GM21825 (cell line): ENCODE measurements around the gene FOXC2.
"Not testable (repeated sequence)": the region's sequence is repeated elsewhere in the genome, so short reads cannot be mapped to it uniquely, and the experiment has no call there.

Experiments used
- ATAC-seq: cut with Tn5 transposase; IDR thresholded peaks from one replicate; pipeline ENCODE4 v1.9.1; 2021; ENCODE audit warnings: mild to moderate bottlenecking, moderate library complexity; ENCODE audit not compliant: unreplicated experiment

The FOXC2 gene

DNA sequence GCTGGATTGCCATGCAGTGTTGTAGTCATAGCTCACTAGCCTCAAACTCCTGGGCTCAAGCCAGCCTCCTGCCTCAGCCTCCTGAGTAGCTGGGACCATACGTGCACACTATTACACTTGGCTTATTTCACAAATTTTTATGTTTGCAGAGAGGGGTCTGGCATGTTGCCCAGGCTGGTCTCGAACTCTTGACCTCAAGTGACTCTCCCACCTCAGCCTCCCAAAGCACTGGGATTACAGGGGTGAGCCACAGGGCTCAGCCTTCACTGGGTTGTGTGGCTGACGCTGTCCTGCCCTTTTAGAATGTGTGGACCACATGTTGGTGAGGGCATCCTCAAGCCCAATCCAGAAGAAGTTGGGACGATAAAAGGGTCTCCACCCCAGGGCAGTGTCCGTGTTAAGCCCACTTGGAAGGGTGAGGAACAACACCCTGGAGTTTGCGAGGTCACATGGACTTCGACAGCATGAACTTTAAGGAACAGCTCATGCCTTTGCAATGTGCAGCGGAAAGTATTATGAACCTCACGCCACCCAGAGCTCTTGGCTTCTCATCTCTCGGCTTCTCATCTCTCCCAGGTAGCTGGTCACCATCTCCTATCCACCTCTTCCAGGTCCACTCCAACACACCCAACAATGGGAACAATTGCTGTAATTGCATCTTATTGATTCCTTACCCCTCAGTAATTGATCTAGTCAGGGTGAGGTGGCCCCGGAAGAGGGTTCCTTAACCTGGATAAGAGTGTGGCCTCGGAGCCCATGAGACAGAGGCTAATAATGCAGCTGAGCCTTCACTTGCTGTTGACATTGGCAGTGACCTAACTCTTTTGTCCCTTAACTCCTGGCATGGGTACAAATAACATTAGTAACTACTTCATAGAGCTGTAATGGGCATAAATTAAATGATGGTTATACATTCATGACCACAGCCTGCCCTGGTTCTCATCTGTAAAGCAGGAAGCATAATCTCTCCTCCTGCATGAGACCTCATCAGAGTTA lies 18.4 kb downstream of the FOXC2 start:
- no peak for ATAC-seq

DNA sequence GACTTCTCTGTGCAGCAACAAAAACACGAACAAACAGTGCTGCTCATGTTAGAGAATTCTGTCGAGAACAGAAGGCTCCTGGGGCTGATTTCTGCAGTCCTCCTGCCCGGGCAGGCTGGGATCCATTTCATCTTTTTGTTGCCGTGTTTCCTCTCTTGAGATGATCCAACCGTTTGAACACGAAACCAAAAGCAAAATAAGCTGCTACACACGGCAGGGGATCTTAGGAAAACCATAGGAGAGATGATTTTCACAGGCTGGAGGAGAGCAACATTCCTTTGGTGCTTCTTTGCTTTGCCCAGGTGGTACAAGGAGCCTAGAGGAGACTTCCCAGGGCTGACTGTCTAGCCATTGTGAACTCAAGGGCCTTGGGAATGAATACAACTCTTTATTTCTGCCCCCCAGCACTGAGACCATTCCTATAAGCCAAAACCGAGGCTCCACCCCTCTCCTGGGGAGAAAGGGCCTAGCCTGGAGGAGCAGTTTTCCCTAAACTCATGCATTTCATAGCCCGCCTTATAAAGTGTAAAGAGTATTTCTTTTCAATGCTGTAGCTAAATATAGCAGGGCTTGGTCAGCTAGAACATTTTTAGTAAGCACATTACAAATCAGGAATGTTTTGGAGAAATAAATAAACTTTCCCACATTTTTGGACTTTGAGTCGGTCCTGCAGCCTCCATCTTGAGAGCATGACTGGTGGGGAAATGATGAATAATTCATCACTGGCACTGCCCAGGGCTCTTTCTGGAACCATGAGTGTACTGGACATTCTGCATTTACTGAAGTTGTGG lies 19.4 kb downstream of the FOXC2 start:
- no peak for ATAC-seq

DNA sequence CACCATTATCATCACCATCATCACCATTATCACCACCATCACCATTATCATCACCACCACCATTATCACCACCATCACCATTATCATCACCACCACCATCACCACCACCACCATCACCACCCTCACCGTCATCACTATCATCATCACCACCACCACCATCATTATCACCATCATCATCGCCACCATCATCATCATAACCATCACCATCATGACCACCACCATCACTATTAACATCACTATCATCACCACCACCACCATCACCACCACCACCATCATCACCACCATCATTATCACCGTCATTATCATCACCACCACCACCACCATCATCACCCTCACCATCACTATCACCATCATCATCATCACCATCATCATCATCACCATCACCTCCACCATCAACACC lies 20.9 kb downstream of the FOXC2 start:
- no peak for ATAC-seq

DNA sequence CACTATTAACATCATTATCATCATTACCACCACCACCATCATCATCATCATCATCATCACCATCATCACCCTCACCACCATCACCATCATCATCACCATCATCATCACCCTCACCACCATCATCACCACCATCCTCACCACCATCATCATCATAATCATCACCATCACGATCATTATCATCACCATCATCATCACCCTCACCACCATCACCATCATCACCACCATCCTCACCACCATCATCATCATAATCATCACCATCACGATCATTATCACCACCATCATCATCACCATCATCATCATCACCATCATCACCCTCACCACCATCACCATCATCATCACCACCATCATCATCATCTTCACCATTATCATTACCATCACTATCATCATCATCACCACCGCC lies 21.3 kb downstream of the FOXC2 start:
- not testable (repeated sequence) for ATAC-seq

DNA sequence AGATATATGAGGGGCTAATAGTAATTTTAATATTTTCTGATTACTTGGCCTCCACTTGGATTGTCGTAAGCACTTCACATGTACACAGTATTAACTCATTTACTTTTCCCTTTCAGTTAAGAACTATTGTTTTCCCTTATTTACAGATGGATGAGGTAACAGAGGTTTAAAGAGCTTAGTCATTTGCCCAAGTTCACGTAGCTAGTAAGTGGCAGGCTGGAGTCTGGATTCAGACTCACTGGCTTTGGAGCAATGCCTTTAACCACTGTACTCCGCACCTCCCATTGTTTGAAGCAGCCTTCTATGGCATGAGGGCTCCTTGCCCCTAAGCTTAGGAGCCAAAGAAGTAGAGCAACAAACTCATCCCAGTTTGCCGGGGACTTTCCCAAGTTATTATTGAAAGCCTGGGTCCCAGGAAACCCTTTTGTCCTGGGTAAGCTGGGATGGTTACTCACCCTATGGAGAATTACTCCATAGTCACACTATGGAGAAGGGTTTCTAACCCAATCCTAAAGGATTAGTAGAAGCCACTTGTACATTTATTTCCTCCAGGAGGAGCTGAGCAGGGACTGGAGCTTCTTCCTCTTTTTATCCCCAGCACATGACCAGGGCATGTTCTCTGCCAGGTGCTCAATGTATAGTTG lies 24.0 kb downstream of the FOXC2 start:
- ATAC-seq = no peak

DNA sequence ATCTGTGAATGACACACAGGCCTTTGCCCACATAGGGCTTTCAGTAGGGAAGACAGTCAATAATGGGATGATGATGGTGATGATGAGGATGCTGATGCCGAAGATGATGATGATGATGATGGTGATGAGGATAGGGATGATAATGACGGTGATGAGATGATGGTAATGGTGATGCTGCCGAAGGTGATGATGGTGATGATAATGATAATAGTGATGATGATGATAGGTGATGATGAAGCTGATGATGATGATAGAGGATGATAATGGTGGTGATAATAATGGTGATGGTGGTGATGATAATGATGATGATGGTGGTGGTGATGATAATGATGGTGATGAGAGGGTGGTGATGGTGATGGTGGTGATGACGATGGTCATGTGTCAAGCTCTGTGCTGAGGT lies 24.6 kb downstream of the FOXC2 start:
- no peak for ATAC-seq

DNA sequence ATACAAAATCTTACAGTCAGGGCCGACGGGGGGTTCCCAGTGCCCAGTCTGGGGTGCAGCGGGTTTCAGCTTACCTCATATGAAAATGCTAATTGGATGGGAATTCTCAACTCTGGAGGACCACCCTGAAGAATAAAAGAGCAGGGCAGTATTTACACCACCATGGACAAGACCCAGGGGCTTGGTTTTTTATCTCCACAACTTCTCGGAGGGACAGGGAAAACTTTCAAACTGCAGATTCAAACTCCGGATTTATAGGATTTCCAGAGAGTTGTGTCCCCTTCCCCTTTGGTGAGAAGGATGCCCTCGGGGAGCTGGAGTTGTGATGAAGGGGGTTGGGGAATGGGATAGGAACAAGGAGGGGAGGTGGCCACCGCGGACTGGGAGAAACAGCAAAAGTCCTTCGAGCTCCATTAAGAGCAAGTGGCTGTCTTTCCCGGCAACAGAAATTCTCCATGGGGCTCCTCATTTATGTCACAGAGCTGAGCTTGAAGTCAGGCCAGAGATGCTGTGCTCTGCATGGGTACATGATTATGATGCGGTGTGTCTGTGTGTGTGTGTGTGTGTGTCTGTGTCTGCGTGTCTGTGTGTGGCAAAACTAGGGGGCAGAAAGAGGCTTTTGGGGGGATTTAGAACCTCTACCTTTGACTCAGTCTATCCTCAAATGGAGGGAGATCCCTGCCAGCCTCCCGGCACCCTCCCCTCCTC lies 27.4 kb downstream of the FOXC2 start:
- no peak for ATAC-seq

DNA sequence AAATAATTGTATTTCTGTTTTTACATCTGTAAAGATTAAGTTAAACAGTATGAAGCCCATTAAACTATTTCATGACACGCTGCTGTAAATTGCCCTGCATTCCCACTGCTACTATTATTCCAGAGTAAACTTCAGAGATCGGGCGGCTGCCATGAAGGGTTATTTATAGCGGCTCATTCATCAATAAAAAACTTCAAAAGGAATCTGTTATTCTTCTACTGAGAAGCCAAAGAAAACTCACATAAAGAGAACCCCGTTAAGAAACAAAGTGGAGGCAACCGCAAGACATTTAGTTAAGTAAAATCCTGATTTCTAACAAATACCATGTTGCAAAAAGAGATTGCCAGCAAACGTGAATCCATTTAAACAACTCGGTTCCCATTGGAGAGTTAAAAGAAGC lies 28.1 kb downstream of the FOXC2 start:
- no peak for ATAC-seq

DNA sequence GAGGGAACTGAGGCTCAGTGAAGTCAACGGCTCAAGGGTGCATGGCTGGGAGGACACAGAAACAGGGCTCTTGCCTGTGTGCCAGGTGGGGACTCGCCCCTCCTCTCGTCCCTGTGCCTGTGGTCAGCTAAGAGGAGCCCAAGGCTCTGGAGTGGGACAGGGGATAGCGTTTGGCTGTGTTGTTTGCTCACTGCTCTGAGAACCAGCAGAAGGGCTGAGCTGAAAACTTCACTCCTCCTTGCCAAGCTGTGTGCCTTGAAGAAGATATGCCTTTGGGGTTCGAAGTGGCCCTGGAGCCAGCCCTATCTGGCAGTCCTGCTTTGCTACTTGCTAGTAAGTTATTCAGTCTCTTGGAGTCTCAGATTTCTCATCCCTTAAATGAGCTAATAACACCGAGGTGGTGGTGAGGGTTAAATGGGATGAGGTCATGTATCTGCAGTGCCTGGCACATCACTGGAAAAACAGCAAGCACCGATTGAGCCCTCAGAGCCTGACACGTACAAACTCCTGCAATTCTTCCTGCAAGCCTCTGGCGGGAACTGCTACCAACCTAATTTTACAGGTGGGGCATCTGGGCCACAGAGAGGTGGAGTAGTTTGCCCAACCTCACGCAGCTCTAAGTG lies 29.5 kb downstream of the FOXC2 start:
- ATAC-seq = no peak

DNA sequence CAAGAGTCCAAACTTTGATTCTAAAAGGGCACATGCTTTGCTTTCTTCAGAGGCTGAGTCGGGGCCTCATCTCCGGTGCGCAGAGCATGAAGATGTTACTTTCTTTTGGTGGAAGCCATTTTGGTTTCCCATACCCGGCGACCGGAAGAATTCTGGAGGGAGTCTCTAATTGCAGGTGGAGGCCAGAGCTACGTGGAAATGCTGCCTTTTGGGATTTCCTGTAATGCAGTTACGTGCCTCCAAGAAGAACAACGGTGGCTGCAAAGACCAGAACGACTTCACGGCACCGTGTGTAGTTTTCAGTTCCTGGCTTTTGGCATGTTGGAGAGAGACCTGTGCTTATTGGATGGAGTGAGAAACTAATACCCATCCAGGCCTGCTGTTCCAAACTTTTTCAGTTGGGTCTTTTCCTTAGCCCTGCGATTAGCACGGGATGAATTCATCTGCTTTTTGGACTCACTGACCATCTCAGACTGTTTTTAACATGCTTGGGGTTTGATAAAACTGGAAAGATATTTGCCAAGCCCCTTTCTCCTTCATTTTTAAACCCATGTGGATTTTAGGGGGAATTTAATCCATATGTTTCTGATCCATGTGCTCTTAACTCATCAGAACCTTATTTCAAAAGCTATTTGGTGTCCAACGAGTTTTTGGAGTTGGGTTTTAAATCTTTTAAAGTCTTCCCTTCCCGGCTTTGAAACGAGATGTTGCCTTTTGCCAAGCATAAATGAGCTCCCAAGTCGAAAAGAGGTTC lies 30.7 kb downstream of the FOXC2 start:
- no peak for ATAC-seq

DNA sequence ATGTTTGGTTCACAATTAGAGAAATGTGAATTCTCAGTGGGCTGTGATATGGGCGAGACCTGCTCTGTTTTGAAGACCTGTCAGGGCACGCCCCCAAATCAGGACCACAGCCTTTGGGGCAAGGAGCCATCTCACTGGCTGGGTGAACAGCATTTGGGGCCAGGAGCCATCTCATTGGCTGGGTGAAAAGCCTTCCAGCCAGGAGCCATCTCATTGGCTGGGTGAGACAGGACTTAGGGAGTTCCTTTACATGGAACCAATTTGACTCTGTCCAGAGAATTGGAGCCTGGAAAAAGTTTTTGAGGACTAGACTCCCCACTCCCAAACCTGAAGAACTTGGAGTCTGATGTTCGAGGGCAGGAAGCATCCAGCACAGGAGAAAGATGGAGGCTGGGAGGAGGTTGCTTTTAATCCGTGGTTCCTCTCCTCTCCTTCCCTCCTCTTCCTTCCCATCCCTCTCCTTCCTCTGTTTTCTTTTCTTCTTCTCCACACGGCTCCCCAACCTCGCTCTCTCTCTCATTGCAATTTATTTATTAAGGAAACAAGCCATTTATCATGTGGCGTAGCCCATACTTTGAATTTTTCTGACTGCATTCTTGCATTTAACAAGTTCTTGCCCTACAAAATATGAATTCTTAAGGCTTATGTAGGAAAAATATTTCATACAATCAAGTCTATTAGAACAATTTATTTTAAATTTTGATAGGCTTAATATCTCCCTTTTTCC lies 31.4 kb downstream of the FOXC2 start:
- no peak for ATAC-seq

DNA sequence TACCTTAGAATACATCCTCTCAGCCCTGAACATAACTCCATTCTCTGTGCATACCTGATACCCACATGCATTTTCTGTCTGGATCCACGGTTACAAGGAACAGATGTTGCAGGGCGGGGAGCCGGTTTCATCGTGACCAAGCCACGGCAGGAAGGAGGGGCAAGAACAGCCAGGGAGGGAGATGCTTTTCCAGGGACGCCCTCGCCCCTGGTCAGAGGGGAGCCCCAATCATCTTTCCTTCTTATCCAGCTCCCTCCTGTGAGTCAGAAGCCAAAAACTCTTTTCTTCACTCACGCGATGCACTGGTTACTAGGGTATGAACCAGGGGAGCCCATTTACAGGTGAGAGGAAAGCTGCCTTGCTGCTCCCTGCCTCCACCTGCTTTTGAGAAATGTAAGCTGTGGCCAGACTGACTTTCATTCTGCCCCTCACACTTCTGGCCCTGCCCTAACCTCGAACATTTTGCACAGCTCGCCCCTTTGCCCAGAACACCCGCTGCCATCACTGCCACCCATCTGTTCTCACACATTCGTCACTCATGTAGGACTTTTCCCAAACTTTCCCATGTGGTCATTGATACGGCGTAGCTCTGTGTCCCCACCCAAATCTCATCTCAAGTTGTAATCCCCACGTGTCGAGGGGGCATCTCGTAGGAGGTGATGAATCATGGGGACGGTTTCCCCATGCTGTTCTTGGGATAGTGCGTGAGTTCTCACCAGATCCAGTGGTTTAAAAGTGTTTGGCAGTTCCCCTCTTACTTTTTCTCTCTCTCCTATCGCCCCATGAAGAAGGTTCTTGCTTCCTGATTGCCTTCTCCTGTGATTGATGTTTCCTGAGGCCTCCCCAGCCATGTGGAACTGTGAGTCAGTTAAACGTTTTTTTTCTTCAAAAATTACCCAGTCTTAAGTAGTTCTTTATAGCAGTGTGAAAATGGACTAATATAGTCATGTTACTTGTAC lies 32.3 kb downstream of the FOXC2 start:
- no peak for ATAC-seq

DNA sequence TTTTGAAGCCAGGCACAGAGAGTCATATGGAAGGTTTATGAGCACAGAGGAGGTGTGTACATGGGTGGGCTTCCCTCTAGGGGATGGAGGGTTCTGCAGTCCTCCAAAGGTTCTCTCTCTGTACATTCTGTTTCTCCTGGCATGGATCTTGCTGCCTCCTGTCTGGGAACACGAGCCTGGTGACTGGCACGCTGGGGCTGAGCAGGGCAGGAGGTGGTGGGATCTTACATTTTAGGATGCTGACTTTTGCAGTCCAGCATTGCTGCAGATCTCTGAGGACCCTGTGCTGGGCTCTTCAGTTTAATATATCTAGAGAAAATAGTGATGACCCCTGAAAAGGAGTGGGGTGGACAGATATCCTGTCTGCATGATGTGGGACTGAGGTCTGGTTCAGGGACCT lies 34.7 kb downstream of the FOXC2 start:
- ATAC-seq = no peak

DNA sequence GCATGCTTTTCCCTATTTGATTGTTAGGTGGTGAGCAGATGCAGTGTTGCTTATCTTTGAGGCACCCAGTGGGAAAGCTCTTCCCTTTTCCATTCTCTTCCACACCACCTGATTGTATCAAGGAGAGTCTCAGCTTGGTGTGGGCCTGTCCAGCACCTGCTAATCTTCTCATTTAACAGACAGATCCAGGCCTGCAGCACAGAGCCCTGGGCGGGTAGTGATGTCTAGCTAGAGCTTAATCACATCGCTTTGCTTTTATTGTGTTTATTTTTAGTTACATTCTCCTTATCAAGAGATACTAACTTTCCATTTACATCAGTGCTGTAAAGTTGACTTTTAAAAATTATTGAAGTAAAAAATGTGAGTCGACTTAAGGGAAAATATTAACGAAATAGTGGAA lies 35.9 kb downstream of the FOXC2 start:
- no peak for ATAC-seq

DNA sequence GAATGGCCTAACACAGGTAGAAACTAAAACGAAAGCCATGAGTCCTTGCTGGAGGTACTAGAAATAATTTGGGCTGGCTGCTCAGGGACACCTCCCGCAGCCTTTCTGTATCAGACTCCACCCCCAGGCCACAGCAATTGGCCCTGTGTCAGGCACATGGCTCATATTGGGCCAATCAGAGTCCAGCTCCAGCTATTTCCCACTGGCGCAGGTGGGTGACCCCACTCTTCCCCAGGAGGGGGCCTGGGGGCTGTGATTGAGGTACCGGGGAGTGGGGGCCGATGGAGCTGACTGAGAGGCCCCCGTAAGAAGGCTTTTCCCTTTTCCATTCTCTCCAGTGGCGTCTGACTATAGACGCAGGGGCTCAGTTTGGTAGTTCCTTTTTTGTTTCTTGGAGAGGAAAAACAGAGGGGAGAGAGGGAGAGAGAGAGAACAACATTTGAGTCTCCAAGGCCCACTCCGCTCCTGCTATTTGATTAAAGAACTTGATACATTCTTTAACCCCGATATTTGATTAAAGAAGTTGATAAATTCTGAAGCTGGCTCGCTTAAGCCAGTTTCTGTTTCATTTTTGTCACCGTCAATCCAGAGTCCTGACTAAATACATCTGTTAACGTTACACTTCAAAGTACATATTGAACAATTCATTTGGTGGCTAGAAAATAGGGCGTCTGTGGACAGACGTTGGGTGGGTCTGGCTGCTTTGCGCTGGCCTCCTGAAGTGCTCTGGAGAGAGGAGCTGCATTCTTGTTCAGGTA lies 38.0 kb downstream of the FOXC2 start:
- ATAC-seq = no peak

DNA sequence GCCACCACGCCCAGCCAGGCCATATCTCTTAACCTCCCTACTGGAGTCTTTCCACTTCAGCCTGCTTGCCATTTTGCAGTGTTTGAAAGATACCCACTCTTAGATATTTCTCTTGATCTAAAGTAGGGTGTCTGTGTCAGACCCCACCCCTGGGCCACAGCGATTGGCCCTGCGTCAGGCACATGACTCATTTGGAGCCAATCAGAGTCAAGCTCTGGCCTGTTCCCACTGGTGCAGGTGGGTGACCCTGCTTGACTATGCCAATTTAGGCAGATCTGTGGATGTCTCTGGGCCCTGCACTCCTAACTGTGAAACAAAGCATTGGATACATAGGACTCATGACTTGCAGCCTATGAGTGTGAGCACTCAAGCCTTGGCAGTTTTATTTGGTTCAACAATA lies 39.3 kb downstream of the FOXC2 start:
- no peak for ATAC-seq

DNA sequence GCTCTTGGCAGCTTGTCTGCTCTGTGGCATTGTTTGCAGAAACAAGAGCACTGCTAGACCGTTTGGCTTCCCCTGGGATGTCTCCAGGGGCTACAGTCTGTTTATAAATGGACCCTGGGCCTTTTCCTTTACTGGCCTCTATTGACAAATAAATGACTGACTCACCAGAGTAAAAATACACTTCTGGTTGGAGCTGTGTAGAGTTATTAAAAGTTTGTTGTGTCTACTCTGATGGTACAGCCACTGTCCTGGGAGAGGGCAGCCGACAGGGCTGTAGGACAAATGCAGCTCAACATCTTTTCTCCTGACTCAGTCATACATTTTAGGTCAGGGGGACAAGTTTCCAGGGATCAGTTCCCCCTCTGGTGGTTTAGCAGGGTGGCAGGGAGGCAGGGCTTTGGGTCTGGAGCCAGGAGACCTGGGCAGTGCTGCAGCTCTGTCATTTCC lies 41.7 kb downstream of the FOXC2 start:
- ATAC-seq = no peak
